Measurements from ENCODE around the gene KIR2DL4. TPM values are rescaled to one million over a fixed set of nuclear protein-coding genes. Genes with fewer than 3 reads are reported as not detected.

Gene KIR2DL4
- total and polyA plus RNA-seq, 4 donors = 0.10 to 0.25 TPM; not detected in 2

- TF ChIP-seq REST (IDR thresholded peaks at IDR 0.05) = no peak
Measured at GRCh38 chr19:54804571-54804970, 1.2 kb downstream of the KIR2DL4 start (continued).

- H3K9me3 ChIP-seq (ENCODE audit: control insufficient read depth in 4 of 4, low read length in 3 of 4) = no peaks in the 10 kb centered on the region
- DNase-seq (ENCODE audit: low spot score) = no peak
Measured at GRCh38 chr19:54805665-54806515, 2.5 kb downstream of the KIR2DL4 start.

More at GRCh38 chr19:54805665-54806515, 2.5 kb downstream of the KIR2DL4 start:
- Histone ChIP-seq H3K4me3 (ENCODE audit: low read depth in 1 of 3, low read length in 3 of 3) (no peak overlapping the region), H3K4me1 (ENCODE audit: control insufficient read depth in 4 of 4, insufficient read depth in 4 of 4, low read length in 3 of 4) (no peaks in the 10 kb centered on the region), H3K27ac (ENCODE audit: low read depth in 1 of 2, low read length in 2 of 2) (no peak overlapping the region), H3K36me3 (ENCODE audit: control insufficient read depth in 4 of 4, insufficient read depth in 3 of 4, low read depth in 1 of 4, low read length in 3 of 4) (no peaks in the 10 kb centered on the region), H3K9ac (ENCODE audit: low read depth in 1 of 2, low read length in 2 of 2) (no peak overlapping the region), H3K27me3 (ENCODE audit: control insufficient read depth in 4 of 4, insufficient read depth in 4 of 4, low read length in 3 of 4) (no peaks in the 10 kb centered on the region)
- TF ChIP-seq YY1 (IDR thresholded peaks at IDR 0.05) (no peak), ATF3 (IDR thresholded peaks at IDR 0.05) (no peak), EGR1 (IDR thresholded peaks at IDR 0.05; ENCODE audit: low read depth in 2 of 2) (no peak), CTCF (IDR thresholded peaks at IDR 0.05; ENCODE audit: low read depth, low read length, missing input control) (no peak), REST (IDR thresholded peaks at IDR 0.05) (no peak), RXRA (IDR thresholded peaks at IDR 0.05) (no peak), GABPA (IDR thresholded peaks at IDR 0.05 in 1 of 2, conservative IDR thresholded peaks at IDR 0.05 in 1 of 2) (no peak), NR2F2 (IDR thresholded peaks at IDR 0.05) (no peak), MAX (IDR thresholded peaks at IDR 0.05) (no peak), ZBTB33 (IDR thresholded peaks at IDR 0.05) (no peak), HNF4G (IDR thresholded peaks at IDR 0.05) (no peak), RAD21 (IDR thresholded peaks at IDR 0.05) (no peak), TAF1 (conservative IDR thresholded peaks at IDR 0.05) (no peak), HNF4A (conservative IDR thresholded peaks at IDR 0.05) (no peak), FOXA1 (IDR thresholded peaks at IDR 0.05) (no peak), SP1 (IDR thresholded peaks at IDR 0.05) (no peak), JUND (IDR thresholded peaks at IDR 0.05) (no peak), FOXA2 (IDR thresholded peaks at IDR 0.05) (no peak)
- WGBS = 73% methylated on average over 14 of the region's 14 CpGs
